Measurements from ENCODE around the gene SOAT2.
A peak's percentile ranks its signal among the peaks of the same experiment; 100 is the strongest.
"Not testable (repeated sequence)": the region's sequence is repeated elsewhere in the genome, so short reads cannot be mapped to it uniquely, and the experiment has no call there.

Gene SOAT2

GRCh38 chr12:53079226-53080117, 23.8 kb upstream of the SOAT2 start, which contains the start of gene SPRYD3:
SPRYD3 (minus strand) TSS chr12:53079390; CDS start chr12:53079333, 57 bp downstream.
- peak; percentile 98 for DNase-seq (ENCODE audit: low spot score)

GRCh38 chr12:53082637-53083175, 20.6 kb upstream of the SOAT2 start:
- no peak for DNase-seq (ENCODE audit: low spot score)

- no peak for DNase-seq (ENCODE audit: low spot score)
These were observed 16.9 kb upstream of the SOAT2 start for GRCh38 chr12:53086361-53086760.

- DNase-seq (ENCODE audit: low spot score) = no peak
These were observed 13.2 kb upstream of the SOAT2 start for GRCh38 chr12:53090105-53090504.

GRCh38 chr12:53090554-53090953, 12.7 kb upstream of the SOAT2 start:
- DNase-seq (ENCODE audit: low spot score) = no peak

GRCh38 chr12:53091756-53092155, 11.5 kb upstream of the SOAT2 start:
- DNase-seq (ENCODE audit: low spot score) = no peak

GRCh38 chr12:53093777-53094393, 9.4 kb upstream of the SOAT2 start:
- no peak for DNase-seq (ENCODE audit: low spot score)

- DNase-seq (ENCODE audit: low spot score) = no peak
These were observed 8.9 kb upstream of the SOAT2 start for GRCh38 chr12:53094394-53094787.

- not testable (repeated sequence) for DNase-seq (ENCODE audit: low spot score)
These were observed 8.3 kb upstream of the SOAT2 start for GRCh38 chr12:53094796-53095595.

- DNase-seq (ENCODE audit: low spot score) = not testable (repeated sequence)
These were observed 7.7 kb upstream of the SOAT2 start for GRCh38 chr12:53095596-53095895.

- DNase-seq (ENCODE audit: low spot score) = no peak
These were observed 7.1 kb upstream of the SOAT2 start for GRCh38 chr12:53096089-53096741.

- DNase-seq (ENCODE audit: low spot score) = no peak
These were observed 6.5 kb upstream of the SOAT2 start for GRCh38 chr12:53096759-53097158.

GRCh38 chr12:53097207-53097563, 6.1 kb upstream of the SOAT2 start:
- no peak for DNase-seq (ENCODE audit: low spot score)

- peak; percentile 33 for DNase-seq (ENCODE audit: low spot score)
These were observed 5.5 kb upstream of the SOAT2 start, which contains the start of gene IGFBP6 for GRCh38 chr12:53097564-53098353. IGFBP6 (plus strand) TSS chr12:53097667; CDS start chr12:53097718, 51 bp downstream.

GRCh38 chr12:53098354-53098981, 4.8 kb upstream of the SOAT2 start:
- DNase-seq (ENCODE audit: low spot score) = peak; percentile 23

- peak; percentile 90 for DNase-seq (ENCODE audit: low spot score)
These were observed 4.0 kb upstream of the SOAT2 start for GRCh38 chr12:53099071-53099882.

GRCh38 chr12:53100466-53101151, 2.7 kb upstream of the SOAT2 start:
- no peak for DNase-seq (ENCODE audit: low spot score)

GRCh38 chr12:53101266-53101665, 2.0 kb upstream of the SOAT2 start:
- no peak for DNase-seq (ENCODE audit: low spot score)

All from CD4-positive, alpha-beta T cell treated with Interleukin-15 for 4 hours (primary cell).